Loucy (cell line): ENCODE data around the gene KRT26.
"Not testable (repeated sequence)": the region's sequence is repeated elsewhere in the genome, so short reads cannot be mapped to it uniquely, and the experiment has no call there.

Experiments used
- H2AFZ ChIP-seq: fragments of 200-600 bp; sonication (generic); 2 replicates; pipeline ENCODE4 v1.6.0; 2016; ENCODE audit warnings: antibody characterized with exemption, mild to moderate bottlenecking, low read length, moderate library complexity
- H3F3A ChIP-seq: fragments of 200-600 bp; 2 replicates; pipeline ENCODE4 v1.6.0; 2016; ENCODE audit warnings: antibody characterized with exemption, low read depth, mild to moderate bottlenecking
- H3K27me3 ChIP-seq: fragments of 200-600 bp; sonication (generic); 2 replicates; pipeline ENCODE4 v1.6.1; 2014; ENCODE audit warnings: low read length, mild to moderate bottlenecking; ENCODE audit not compliant: insufficient read depth, poor library complexity, severe bottlenecking
- H3K36me3 ChIP-seq: fragments of 200-600 bp; sonication (generic); 2 replicates; pipeline ENCODE4 v1.6.1; 2016; ENCODE audit warnings: low read length; ENCODE audit not compliant: insufficient read depth
- H3K4me1 ChIP-seq: fragments of 200-600 bp; sonication (generic); 2 replicates; pipeline ENCODE4 v1.5.1; 2014; ENCODE audit warnings: low read length, mild to moderate bottlenecking; ENCODE audit not compliant: insufficient read depth, poor library complexity, severe bottlenecking
- H3K4me2 ChIP-seq: fragments of 200-600 bp; sonication (generic); 2 replicates; pipeline ENCODE4 v1.6.0; 2014; ENCODE audit warnings: antibody characterized with exemption, low read length, low read depth, mild to moderate bottlenecking; ENCODE audit not compliant: poor library complexity, severe bottlenecking
- H3K4me3 ChIP-seq: fragments of 200-600 bp; sonication (generic); 2 replicates; pipeline ENCODE4 v1.5.1; 2014; ENCODE audit warnings: low read length, mild to moderate bottlenecking, mixed read lengths; ENCODE audit not compliant: poor library complexity, severe bottlenecking
- H3K79me2 ChIP-seq: fragments of 200-600 bp; sonication (generic); 2 replicates; pipeline ENCODE4 v1.6.1; 2014; ENCODE audit warnings: low read length; ENCODE audit not compliant: insufficient read depth
- H3K9ac ChIP-seq: fragments of 200-600 bp; sonication (generic); 2 replicates; pipeline ENCODE4 v1.6.0; 2014; ENCODE audit warnings: mild to moderate bottlenecking, low read depth, low read length, moderate library complexity; ENCODE audit not compliant: poor library complexity, severe bottlenecking
- H3K9me2 ChIP-seq: fragments of 200-600 bp; sonication (generic); replicated peaks from 2 replicates; pipeline ENCODE4 v1.6.1; 2016; ENCODE audit warnings: low read depth, low read length, mixed read lengths
- H3K9me3 ChIP-seq: fragments of 200-600 bp; sonication (generic); 2 replicates; pipeline ENCODE4 v1.6.1; 2014; ENCODE audit warnings: mild to moderate bottlenecking, antibody characterized with exemption, low read length, low read depth; ENCODE audit not compliant: insufficient read depth
- H4K20me1 ChIP-seq: fragments of 200-600 bp; sonication (generic); 2 replicates; pipeline ENCODE4 v1.6.0; 2014; ENCODE audit warnings: antibody characterized with exemption, low read length, mild to moderate bottlenecking; ENCODE audit not compliant: insufficient read depth, poor library complexity, severe bottlenecking
- EZH2phosphoT487 ChIP-seq: fragments of 200-600 bp; IDR thresholded peaks from 2 replicates; pipeline ENCODE4 v1.6.1; 2018; ENCODE audit warnings: antibody characterized with exemption, mild to moderate bottlenecking, moderate library complexity, borderline replicate concordance
- TF ChIP-seq, protein P1 (sequence below): fragments of 200-600 bp; sonication (generic); conservative IDR thresholded peaks from 2 replicates; pipeline ENCODE4 v1.5.1; 2014; ENCODE audit warnings: mild to moderate bottlenecking, antibody characterized with exemption, low read length

The KRT26 gene

DNA sequence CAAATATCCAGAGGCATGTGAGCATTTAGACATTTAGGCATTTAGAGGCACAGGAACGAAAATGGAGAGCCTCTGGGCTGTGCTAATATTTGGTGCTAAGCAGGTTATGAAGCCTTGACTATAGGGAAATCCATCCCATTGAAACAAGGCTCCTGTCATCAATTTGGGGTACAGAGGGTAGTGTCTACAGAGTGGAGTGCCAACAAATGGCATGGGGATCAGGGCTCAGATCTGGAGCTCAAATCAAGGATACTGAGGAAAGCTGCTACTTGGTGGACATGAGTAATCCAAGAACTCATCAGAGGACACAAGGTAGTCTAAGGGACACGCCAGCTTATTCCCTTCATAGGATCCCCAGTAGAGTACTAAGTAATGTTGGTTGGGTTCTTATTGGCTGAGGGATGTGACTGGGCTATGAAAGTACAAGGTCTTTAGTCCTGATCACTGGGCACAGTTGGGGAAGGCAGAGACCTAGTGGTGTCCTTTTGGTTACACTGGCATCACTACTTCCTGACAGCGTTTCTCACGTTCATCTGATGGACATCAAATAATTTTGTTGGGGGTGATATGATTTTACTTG lies 45.2 kb upstream of the KRT26 start:
- TF ChIP-seq, protein P1, sequence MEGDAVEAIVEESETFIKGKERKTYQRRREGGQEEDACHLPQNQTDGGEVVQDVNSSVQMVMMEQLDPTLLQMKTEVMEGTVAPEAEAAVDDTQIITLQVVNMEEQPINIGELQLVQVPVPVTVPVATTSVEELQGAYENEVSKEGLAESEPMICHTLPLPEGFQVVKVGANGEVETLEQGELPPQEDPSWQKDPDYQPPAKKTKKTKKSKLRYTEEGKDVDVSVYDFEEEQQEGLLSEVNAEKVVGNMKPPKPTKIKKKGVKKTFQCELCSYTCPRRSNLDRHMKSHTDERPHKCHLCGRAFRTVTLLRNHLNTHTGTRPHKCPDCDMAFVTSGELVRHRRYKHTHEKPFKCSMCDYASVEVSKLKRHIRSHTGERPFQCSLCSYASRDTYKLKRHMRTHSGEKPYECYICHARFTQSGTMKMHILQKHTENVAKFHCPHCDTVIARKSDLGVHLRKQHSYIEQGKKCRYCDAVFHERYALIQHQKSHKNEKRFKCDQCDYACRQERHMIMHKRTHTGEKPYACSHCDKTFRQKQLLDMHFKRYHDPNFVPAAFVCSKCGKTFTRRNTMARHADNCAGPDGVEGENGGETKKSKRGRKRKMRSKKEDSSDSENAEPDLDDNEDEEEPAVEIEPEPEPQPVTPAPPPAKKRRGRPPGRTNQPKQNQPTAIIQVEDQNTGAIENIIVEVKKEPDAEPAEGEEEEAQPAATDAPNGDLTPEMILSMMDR, result no peak
- H3F3A ChIP-seq, result peaks cover 15% of the 10 kb centered on the region; the same call in 1 of the 2 replicates
- H3K9ac ChIP-seq, result no peak overlapping the region
- H2AFZ ChIP-seq, result no peak overlapping the region
- no peaks in the 10 kb centered on the region for H4K20me1 ChIP-seq
- peaks cover 58% of the 10 kb centered on the region for H3K27me3 ChIP-seq
- no peaks in the 10 kb centered on the region for H3K36me3 ChIP-seq
- peaks cover 29% of the 10 kb centered on the region for H3K4me1 ChIP-seq
- no peak overlapping the region for H3K4me3 ChIP-seq
- H3K4me2 ChIP-seq, result peak overlapping the region; percentile 95
- no peaks in the 10 kb centered on the region; the same call in 1 of the 2 replicates for H3K9me2 ChIP-seq
- peaks cover 22% of the 10 kb centered on the region for H3K79me2 ChIP-seq
- no peaks in the 10 kb centered on the region for H3K9me3 ChIP-seq

GRCh38 chr17:40816569-40816968 lies 44.6 kb upstream of the KRT26 start:
- Histone ChIP-seq H3K4me1 (peaks cover 29% of the 10 kb centered on the region), H3K9ac (no peak overlapping the region), H3K36me3 (no peaks in the 10 kb centered on the region), H3K9me3 (no peaks in the 10 kb centered on the region), H3K9me2 (no peaks in the 10 kb centered on the region; the same call in 1 of the 2 replicates), H3K27me3 (peaks cover 58% of the 10 kb centered on the region), H2AFZ (no peak overlapping the region), H3F3A (peaks cover 15% of the 10 kb centered on the region; the same call in 1 of the 2 replicates), H4K20me1 (no peaks in the 10 kb centered on the region), H3K4me3 (no peak overlapping the region), H3K79me2 (peaks cover 22% of the 10 kb centered on the region), H3K4me2 (no peak overlapping the region)
- TF ChIP-seq, protein P1, result no peak
- no peak for TF ChIP-seq EZH2phosphoT487

- H3K4me1 ChIP-seq, result peaks cover 25% of the 10 kb centered on the region
- peaks cover 22% of the 10 kb centered on the region for H3K79me2 ChIP-seq
- no peak overlapping the region for H2AFZ ChIP-seq
- H3F3A ChIP-seq, result peaks cover 12% of the 10 kb centered on the region; the same call in 1 of the 2 replicates
- peaks cover 58% of the 10 kb centered on the region for H3K27me3 ChIP-seq
- no peaks in the 10 kb centered on the region for H3K9me3 ChIP-seq
- H3K9ac ChIP-seq, result no peak overlapping the region
- no peaks in the 10 kb centered on the region; the same call in 1 of the 2 replicates for H3K9me2 ChIP-seq
- H4K20me1 ChIP-seq, result no peaks in the 10 kb centered on the region
- no peaks in the 10 kb centered on the region for H3K36me3 ChIP-seq
- no peak for TF ChIP-seq EZH2phosphoT487
- TF ChIP-seq, protein P1, result no peak
- H3K4me2 ChIP-seq, result no peak overlapping the region
- no peak overlapping the region for H3K4me3 ChIP-seq
These were observed 43.4 kb upstream of the KRT26 start for GRCh38 chr17:40815381-40815780.

DNA sequence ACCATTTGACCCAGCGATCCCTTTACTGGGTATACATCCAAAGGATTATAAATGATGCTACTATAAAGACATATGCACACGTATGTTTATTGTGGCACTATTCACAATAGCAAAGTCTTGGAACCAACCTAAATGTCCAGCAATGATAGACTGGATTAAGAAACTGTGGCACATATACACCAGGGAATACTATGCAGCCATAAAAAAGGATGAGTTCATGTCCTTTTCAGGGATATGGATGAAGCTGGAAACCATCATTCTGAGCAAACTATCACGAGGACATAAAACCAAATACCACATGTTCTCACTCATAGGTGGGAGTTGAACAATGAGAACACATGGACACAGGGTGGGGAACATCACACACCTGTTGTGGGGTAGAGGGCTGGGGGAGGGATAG lies 42.7 kb upstream of the KRT26 start:
- peaks cover 58% of the 10 kb centered on the region for H3K27me3 ChIP-seq
- not testable (repeated sequence) for H3K4me2 ChIP-seq, H4K20me1 ChIP-seq, H3K36me3 ChIP-seq, H3K9ac ChIP-seq, H3K4me3 ChIP-seq, H3F3A ChIP-seq, H2AFZ ChIP-seq, H3K9me3 ChIP-seq, H3K9me2 ChIP-seq
- peaks cover 18% of the 10 kb centered on the region for H3K4me1 ChIP-seq
- peaks cover 19% of the 10 kb centered on the region for H3K79me2 ChIP-seq
